GM18868 (cell line): ENCODE results near the gene TMED8.
"Not testable (repeated sequence)": the region's sequence is repeated elsewhere in the genome, so short reads cannot be mapped to it uniquely, and the experiment has no call there.

ENCODE experiments used
- ATAC-seq: cut with Tn5 transposase; IDR thresholded peaks from one replicate; pipeline ENCODE4 v1.9.1; 2021; ENCODE audit warnings: mild to moderate bottlenecking, moderate library complexity; ENCODE audit not compliant: unreplicated experiment

Gene TMED8

GRCh38 chr14:77376771-77377501, at the start of gene TMED8, which contains the start of gene SAMD15:
Gene TMED8, minus strand, starts transcription at chr14:77377094. Its CDS starts 41 bp downstream, at chr14:77377053.
Gene SAMD15, plus strand, starts transcription at chr14:77377379. Its CDS starts 40 bp downstream, at chr14:77377419.
- peak; percentile 85 for ATAC-seq

- ATAC-seq: no peak
Measured at GRCh38 chr14:77426396-77426795, 49.5 kb upstream of the TMED8 start.

- no peak for ATAC-seq
Measured at GRCh38 chr14:77424862-77425261, 48.0 kb upstream of the TMED8 start.

GRCh38 chr14:77423423-77423822, 46.5 kb upstream of the TMED8 start, which contains the start of gene NOXRED1:
Gene NOXRED1, minus strand, starts transcription at chr14:77423523. Its CDS starts 634 bp downstream, at chr14:77422889.
- ATAC-seq: no peak

GRCh38 chr14:77421201-77421600, 44.3 kb upstream of the TMED8 start:
- ATAC-seq: no peak

- ATAC-seq: no peak
Measured at GRCh38 chr14:77416836-77417235, 39.9 kb upstream of the TMED8 start.

GRCh38 chr14:77416098-77416497, 39.2 kb upstream of the TMED8 start:
- not testable (repeated sequence) for ATAC-seq

- not testable (repeated sequence) for ATAC-seq
Measured at GRCh38 chr14:77415403-77416030, 38.6 kb upstream of the TMED8 start.

GRCh38 chr14:77409131-77409533, 32.2 kb upstream of the TMED8 start:
- ATAC-seq: no peak

GRCh38 chr14:77407158-77407557, 30.3 kb upstream of the TMED8 start:
- no peak for ATAC-seq

- ATAC-seq: no peak
Measured at GRCh38 chr14:77406718-77407117, 29.8 kb upstream of the TMED8 start.

- no peak for ATAC-seq
Measured at GRCh38 chr14:77406086-77406485, 29.2 kb upstream of the TMED8 start.

- ATAC-seq: no peak
Measured at GRCh38 chr14:77403768-77404167, 26.9 kb upstream of the TMED8 start.

- no peak for ATAC-seq
Measured at GRCh38 chr14:77400216-77400615, 23.3 kb upstream of the TMED8 start.

- ATAC-seq: no peak
Measured at GRCh38 chr14:77390188-77390587, 13.3 kb upstream of the TMED8 start.

- no peak for ATAC-seq
Measured at GRCh38 chr14:77378701-77379100, 1.8 kb upstream of the TMED8 start.

- ATAC-seq: no peak
Measured at GRCh38 chr14:77377502-77377844, 579 bp upstream of the TMED8 start.

GRCh38 chr14:77375973-77376770, 722 bp downstream of the TMED8 start:
- peak; percentile 10 for ATAC-seq

- ATAC-seq: no peak
Measured at GRCh38 chr14:77375164-77375950, 1.5 kb downstream of the TMED8 start.

GRCh38 chr14:77372304-77372841, 4.5 kb downstream of the TMED8 start:
- ATAC-seq: peak; percentile 38
